PC-3 (cell line): ENCODE measurements around the gene COX7A2. TPM values are rescaled to one million over a fixed set of nuclear protein-coding genes. Genes with fewer than 3 reads are reported as not detected.

Source experiments
- ATAC-seq: fragments of 200-7000 bp; cut with Tn5 transposase; 2 replicates; pipeline ENCODE4 v1.9.1; 2020; ENCODE audit warnings: mild to moderate bottlenecking, moderate library complexity
- BruUV-seq: library from RNA; stranded (reverse); fragments of 400-500 nt; replicated peaks from 2 replicates; lab custom pipeline; 2021; lab: Mats Ljungman, UMichigan
- CTCF ChIA-PET: fragments of 300-600 bp; sonication (Branson Sonifier 250); formaldehyde crosslinking; loops from one replicate; lab custom pipeline; 2022; ENCODE audit warnings: antibody characterized with exemption; lab: Charles Lee
- POLR2A ChIA-PET: fragments of 300-600 bp; sonication (Branson Sonifier 250); formaldehyde crosslinking; loops from one replicate; lab custom pipeline; 2022; ENCODE audit warnings: antibody characterized with exemption; ENCODE audit not compliant: unreplicated experiment; lab: Charles Lee
- DNase-seq: peaks from one replicate; pipeline ENCODE4 v3.0.0-alpha.2; 2015
- H2AFZ ChIP-seq: fragments of 300-600 bp; sonication (generic); 2 replicates; pipeline ENCODE4 v1.6.0; 2016; ENCODE audit warnings: antibody characterized with exemption, low read length
- H3F3A ChIP-seq: fragments of 300-600 bp; sonication (generic); one replicate; pipeline ENCODE4 v1.6.0; 2017; ENCODE audit warnings: antibody characterized with exemption, low read length, control low read depth, mild to moderate bottlenecking; ENCODE audit not compliant: unreplicated experiment
- H3K27ac ChIP-seq: fragments of 300-600 bp; sonication (generic); 2 replicates; pipeline ENCODE4 v1.5.1; 2016; ENCODE audit warnings: mild to moderate bottlenecking, low read length
- H3K27me3 ChIP-seq: fragments of 300-600 bp; sonication (generic); 2 replicates; pipeline ENCODE4 v1.6.1; 2016; ENCODE audit warnings: low read length, mixed read lengths
- H3K36me3 ChIP-seq: fragments of 300-600 bp; sonication (generic); 2 replicates; pipeline ENCODE4 v1.6.1; 2016; ENCODE audit warnings: low read depth, mixed run types, low read length, mixed read lengths
- H3K4me1 ChIP-seq: fragments of 300-600 bp; sonication (generic); 2 replicates; pipeline ENCODE4 v1.5.1; 2016; ENCODE audit warnings: low read length; ENCODE audit not compliant: insufficient read depth
- H3K4me2 ChIP-seq: fragments of 300-600 bp; sonication (generic); 2 replicates; pipeline ENCODE4 v1.6.0; 2016; ENCODE audit warnings: low read length
- H3K4me3 ChIP-seq: fragments of 300-600 bp; sonication (generic); 2 replicates; pipeline ENCODE4 v1.5.1; 2016; ENCODE audit warnings: mild to moderate bottlenecking, low read length, mixed read lengths
- H3K79me2 ChIP-seq: fragments of 300-600 bp; sonication (generic); 2 replicates; pipeline ENCODE4 v1.6.1; 2017; ENCODE audit warnings: low read length, mixed read lengths
- H3K9ac ChIP-seq: fragments of 300-600 bp; sonication (generic); 2 replicates; pipeline ENCODE4 v1.6.0; 2016; ENCODE audit warnings: mild to moderate bottlenecking, low read length
- H3K9me2 ChIP-seq: fragments of 300-600 bp; sonication (generic); replicated peaks from 2 replicates; pipeline ENCODE4 v1.6.1; 2016; ENCODE audit warnings: mixed run types, low read length, mixed read lengths
- H3K9me3 ChIP-seq: fragments of 300-600 bp; sonication (generic); 2 replicates; pipeline ENCODE4 v1.6.1; 2016; ENCODE audit warnings: low read length, mixed read lengths
- H4K20me1 ChIP-seq: fragments of 300-600 bp; sonication (generic); 2 replicates; pipeline ENCODE4 v1.6.1; 2016; ENCODE audit warnings: low read length, mixed read lengths
- CTCF ChIP-seq: fragments of 300-600 bp; sonication (generic); conservative IDR thresholded peaks from 2 replicates; pipeline ENCODE4 v1.5.1; 2017; ENCODE audit warnings: antibody characterized with exemption, low read depth, mild to moderate bottlenecking, low read length
- EZH2 ChIP-seq: fragments of 300-600 bp; sonication (generic); IDR thresholded peaks from one replicate; pipeline ENCODE4 v1.6.1; 2017; ENCODE audit warnings: antibody characterized with exemption, mild to moderate bottlenecking, low read length; ENCODE audit not compliant: unreplicated experiment
- EZH2phosphoT487 ChIP-seq: fragments of 300-600 bp; sonication (generic); IDR thresholded peaks from 2 replicates; pipeline ENCODE4 v1.6.1; 2018; ENCODE audit warnings: mild to moderate bottlenecking, antibody characterized with exemption, low read length, borderline replicate concordance
- intact Hi-C: fragments of 100-400 bp; cut with micrococcal nuclease; formaldehyde crosslinking; loops from 2 replicates; pipeline ENCODE4 v1.9.0; 2023
- total RNA-seq: library from RNA; depleted of rRNA; stranded (reverse); fragments of >200 nt; gene quantifications from 2 replicates; pipeline ENCODE4 v1.2.3, GENCODE V29; 2014

COX7A2 gene
- total RNA-seq, 1 experiment from 2014 or later = 172 TPM

DNA sequence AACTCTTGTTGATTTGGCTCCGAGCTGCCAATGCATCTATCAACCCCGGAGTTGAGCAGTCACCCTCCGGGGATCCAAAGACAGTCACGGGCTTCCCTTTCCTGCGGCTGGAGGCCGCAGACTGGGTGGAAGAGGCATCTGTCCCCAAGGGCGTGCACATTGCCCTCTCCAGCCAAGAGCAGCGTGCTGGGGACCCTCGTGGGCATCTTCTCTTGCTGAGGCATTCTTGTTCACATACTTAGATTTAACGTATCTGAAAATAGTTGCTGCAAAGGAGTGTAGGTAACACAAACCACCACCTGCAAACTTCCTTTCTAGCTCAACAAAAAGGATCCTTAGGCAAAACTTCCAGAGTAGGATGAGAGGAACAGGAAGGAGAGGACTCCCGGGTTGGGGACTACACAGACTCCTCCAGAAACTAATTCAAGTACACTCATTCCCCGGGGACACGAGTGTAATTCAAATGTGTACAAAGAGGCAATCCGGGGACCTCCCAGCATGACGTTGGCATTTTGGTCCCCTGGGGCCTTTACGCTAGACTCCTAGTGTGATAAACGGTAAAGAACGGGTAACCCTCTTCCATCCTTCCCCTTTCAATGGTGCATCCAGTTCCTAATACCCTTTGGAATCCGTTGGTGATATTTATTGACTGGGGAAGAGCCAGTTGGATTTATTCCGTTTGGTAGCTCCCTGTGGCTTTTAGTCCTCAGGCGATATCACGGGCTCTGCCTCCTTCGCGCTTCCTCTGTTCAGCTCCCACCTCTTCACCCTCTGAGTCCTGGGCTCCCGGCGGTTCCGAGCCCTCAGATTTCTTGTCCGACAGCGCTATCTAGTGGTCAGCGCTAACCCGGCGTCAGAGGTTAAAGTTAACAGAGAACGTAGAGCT, 35.1 kb downstream of the COX7A2 start:
- peaks cover 19% of the 10 kb centered on the region for H3K4me1 ChIP-seq
- DNase-seq (peak; percentile 85), ATAC-seq (peak; percentile 39)
- no peak overlapping the region for H3K9ac ChIP-seq
- no peaks in the 10 kb centered on the region for H3F3A ChIP-seq
- H3K27ac ChIP-seq = no peak overlapping the region
- intact Hi-C loops = loop anchor here (1.0 to 10.0 kb wide), 7 partner anchors 309 to 1471 kb away; no protein-coding TSS in a partner anchor
- no peaks in the 10 kb centered on the region for H3K36me3 ChIP-seq
- H3K4me2 ChIP-seq = peak overlapping the region; percentile 69
- BruUV-seq = no TSS peak
- no peaks in the 10 kb centered on the region for H4K20me1 ChIP-seq
- TF ChIP-seq CTCF (peak; percentile 91), EZH2 (no peak), EZH2phosphoT487 (no peak)
- ChIA-PET CTCF (interaction anchor here (0.6 to 1.6 kb wide), 10 partner anchors 18 to 1993 kb away, joined by 3 to 5 read pairs (median 5); no protein-coding TSS in a partner anchor), POLR2A (no interaction called here)
- H2AFZ ChIP-seq = peak overlapping the region; percentile 42; the same call in 1 of the 2 replicates
- no peaks in the 10 kb centered on the region for H3K9me3 ChIP-seq
- no peaks in the 10 kb centered on the region for H3K27me3 ChIP-seq
- peak overlapping the region; percentile 27; the same call in 1 of the 2 replicates for H3K4me3 ChIP-seq
- H3K9me2 ChIP-seq = no peaks in the 10 kb centered on the region
- H3K79me2 ChIP-seq = peaks cover 18% of the 10 kb centered on the region

DNA sequence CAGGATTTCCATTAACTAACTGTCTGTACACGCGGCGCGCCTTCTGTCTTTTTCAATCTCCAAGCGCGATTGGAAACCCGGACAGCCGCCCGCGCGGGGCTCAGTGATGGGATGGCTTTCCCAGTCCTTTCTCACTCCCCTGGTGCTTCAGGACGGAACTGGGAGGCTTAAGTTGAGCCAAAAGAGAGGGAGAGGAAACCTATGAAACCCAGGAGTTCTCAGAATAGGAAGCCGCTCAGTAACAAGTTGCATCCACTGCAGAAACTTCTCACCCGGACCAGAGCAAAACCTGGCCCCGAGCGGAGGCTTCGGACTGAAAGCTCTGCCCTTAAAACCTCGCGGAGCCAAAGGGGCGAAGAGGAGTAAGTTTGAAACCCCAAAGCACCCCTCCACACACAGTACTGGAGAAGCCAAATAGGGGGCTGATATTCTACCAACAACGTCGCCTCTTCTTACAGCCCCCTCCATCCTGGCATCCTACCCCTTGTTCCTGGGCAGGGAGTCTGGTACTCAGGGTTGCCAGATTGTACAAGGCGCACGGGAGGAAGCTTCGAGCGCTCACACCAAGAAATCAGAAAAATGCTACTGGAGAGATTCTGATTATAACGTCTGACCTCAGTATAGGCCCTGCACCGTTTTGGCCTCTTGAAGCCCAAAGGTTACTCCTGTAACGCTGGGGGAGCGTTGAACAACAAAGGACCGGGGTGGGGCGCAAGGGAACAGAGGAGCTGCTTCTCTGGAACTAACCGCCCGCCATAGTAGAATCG, 36.8 kb downstream of the COX7A2 start:
- intact Hi-C loops = loop anchor here (1.0 to 10.0 kb wide), 7 partner anchors 602 to 1469 kb away; no protein-coding TSS in a partner anchor
- Histone ChIP-seq H3K9me2 (no peaks in the 10 kb centered on the region), H2AFZ (peak overlapping the region; percentile 94), H3K4me2 (peak overlapping the region; percentile 98), H3K4me1 (peaks cover 18% of the 10 kb centered on the region), H3F3A (no peaks in the 10 kb centered on the region), H3K27me3 (no peaks in the 10 kb centered on the region), H3K9me3 (no peaks in the 10 kb centered on the region), H3K9ac (no peak overlapping the region), H3K4me3 (peak overlapping the region; percentile 98; the same call in 1 of the 2 replicates), H3K36me3 (no peaks in the 10 kb centered on the region), H3K79me2 (peaks cover 36% of the 10 kb centered on the region), H4K20me1 (no peaks in the 10 kb centered on the region), H3K27ac (no peak overlapping the region)
- DNase-seq (no peak), ATAC-seq (no peak)
- BruUV-seq = no TSS peak
- TF ChIP-seq CTCF (no peak), EZH2phosphoT487 (no peak), EZH2 (no peak)
- ChIA-PET CTCF (no interaction called here), POLR2A (no interaction called here)
